ENCODE measurements around the gene RTRAF. TPM values are rescaled to one million over a fixed set of nuclear protein-coding genes. Genes with fewer than 3 reads are reported as not detected.

The RTRAF gene
- 91.1 and 94.2 TPM in 2 replicates for total RNA-seq
- total RNA-seq (2013), result 167 TPM
- 34.7 and 47.2 TPM in 2 replicates for polyA plus RNA-seq
- 64.0 and 72.0 TPM in 2 replicates for polyA minus RNA-seq

GRCh38 chr14:51989293-51990234 lies at the start of gene RTRAF:
TSS of gene RTRAF (plus strand) at chr14:51989546. CDS start at chr14:51989640, 94 bp downstream.
- DNase-seq, result peak; percentile 95
- Mint-ChIP-seq H3K27me3 (no peaks in the 10 kb centered on the region), H3K27ac (peak within 1 kb of the TSS; percentile 91), H3K4me3 (peak within 1 kb of the TSS; percentile 98), H3K9me3 (ENCODE audit: insufficient read depth) (no peaks in the 10 kb centered on the region), H3K4me1 (peaks cover 34% of the 10 kb centered on the region)
- peaks cover 4% of the 10 kb centered on the region for H4K20me1 ChIP-seq (ENCODE audit: control insufficient read depth, insufficient read depth, low read length, poor library complexity, severe bottlenecking)
- H2AFZ ChIP-seq (ENCODE audit: insufficient read depth, low read depth, low read length, poor library complexity, severe bottlenecking), result peak within 1 kb of the TSS; percentile 87
- intact Hi-C loops (cut with micrococcal nuclease), result loop anchor here (1.0 to 10.0 kb wide), 7 partner anchors 122 to 1677 kb away; partner anchors contain the start of genes DMAC2L, FRMD6, GPR137C and L2HGDH
- H3K4me1 ChIP-seq (ENCODE audit: control insufficient read depth in 2 of 2, insufficient read depth in 2 of 2, low read length in 2 of 2), result peaks cover 15 to 24% of the 10 kb centered on the region in 2 donors
- H3K4me2 ChIP-seq (replicated peaks; ENCODE audit: low read depth, low read length, poor library complexity, severe bottlenecking), result peak within 1 kb of the TSS; percentile 75
- H3K9ac ChIP-seq (ENCODE audit: low read length), result peak within 1 kb of the TSS; percentile 95
- ATAC-seq (ENCODE audit: low read depth), result peak; percentile 96
- no peak for TF ChIP-seq CTCF (IDR thresholded peaks at IDR 0.05)
- no peak for TF ChIP-seq EZH2 (IDR thresholded peaks at IDR 0.05; ENCODE audit: borderline replicate concordance, insufficient read depth, low read depth, low read length, poor library complexity, severe bottlenecking)
- peak within 1 kb of the TSS; percentile 67 to 95 for H3K27ac ChIP-seq (ENCODE audit: low read length in 2 of 2)
- peaks cover 49% of the 10 kb centered on the region for H3K79me2 ChIP-seq (ENCODE audit: control insufficient read depth, insufficient read depth, low read length)
- H3K9me3 ChIP-seq (ENCODE audit: control extremely low read depth in 1 of 3, control insufficient read depth in 2 of 3, insufficient read depth in 1 of 3, low read length in 2 of 3), result no peaks in the 10 kb centered on the region
- ChIA-PET CTCF (no interaction called here), POLR2A (no interaction called here)
- H3K4me3 ChIP-seq (ENCODE audit: control extremely low read depth in 1 of 5, extremely low read depth in 1 of 5, insufficient read depth in 1 of 5, low read depth in 2 of 5, low read length in 4 of 5), result peak within 1 kb of the TSS; percentile 72 to 94 (median 77)
- H3K36me3 ChIP-seq (replicated peaks in 1 of 2; ENCODE audit: control extremely low read depth in 1 of 2, control insufficient read depth in 1 of 2, extremely low read depth in 1 of 2, insufficient read depth in 2 of 2, low read length in 1 of 2), result peaks cover 0 to 22% of the 10 kb centered on the region in 2 experiments
- WGBS (ENCODE audit: insufficient coverage), result under 1% methylated on average over 65 of the region's 72 CpGs
- no peaks in the 10 kb centered on the region for H3K27me3 ChIP-seq (replicated peaks in 1 of 4; ENCODE audit: control extremely low read depth in 1 of 4, control insufficient read depth in 3 of 4, insufficient read depth in 4 of 4, low read length in 3 of 4)
